Neural progenitor cell (in vitro differentiated cells): ENCODE measurements around the gene PWWP2A. TPM values are rescaled to one million over a fixed set of nuclear protein-coding genes. Genes with fewer than 3 reads are reported as not detected.
A peak's percentile ranks its signal among the peaks of the same experiment; 100 is the strongest.

Experiments used
- DNase-seq: peaks from one replicate; pipeline ENCODE4 v3.0.0-alpha.2; 2016; ENCODE audit warnings: low spot score
- H2AFZ ChIP-seq: fragments of 200-600 bp; sonication (generic); replicated peaks from 2 replicates; pipeline ENCODE4 v1.6.1; 2016; ENCODE audit warnings: antibody characterized with exemption
- H3F3A ChIP-seq: fragments of 200-600 bp; sonication (generic); 2 replicates; pipeline ENCODE4 v1.6.1; 2016; ENCODE audit warnings: antibody characterized with exemption, low read depth
- H3K27ac ChIP-seq: fragments of 200-600 bp; sonication (generic); 2 replicates; pipeline ENCODE4 v1.5.1; 2016; ENCODE audit warnings: mild to moderate bottlenecking
- H3K27me3 ChIP-seq: fragments of 200-600 bp; sonication (generic); 2 replicates; pipeline ENCODE4 v1.6.1; 2016; ENCODE audit warnings: mild to moderate bottlenecking, moderate library complexity
- H3K36me3 ChIP-seq: fragments of 200-600 bp; sonication (generic); 2 replicates; pipeline ENCODE4 v1.5.1; 2016
- H3K4me1 ChIP-seq: fragments of 200-600 bp; sonication (generic); 2 replicates; pipeline ENCODE4 v1.6.1; 2016; ENCODE audit warnings: mixed run types
- H3K4me2 ChIP-seq: fragments of 200-600 bp; sonication (generic); 2 replicates; pipeline ENCODE4 v1.6.1; 2016
- H3K4me3 ChIP-seq: fragments of 200-600 bp; sonication (generic); 2 replicates; pipeline ENCODE4 v1.5.1; 2016
- H3K79me2 ChIP-seq: fragments of 200-600 bp; sonication (generic); 2 replicates; pipeline ENCODE4 v1.6.1; 2016; ENCODE audit warnings: low read depth
- H3K9ac ChIP-seq: fragments of 200-600 bp; sonication (generic); 2 replicates; pipeline ENCODE4 v1.6.1; 2016
- H3K9me3 ChIP-seq: fragments of 200-600 bp; sonication (generic); 2 replicates; pipeline ENCODE4 v1.5.1; 2016; ENCODE audit warnings: low read depth
- H4K20me1 ChIP-seq: fragments of 200-600 bp; sonication (generic); 2 replicates; pipeline ENCODE4 v1.6.1; 2016; ENCODE audit warnings: low read depth
- H3K27ac Mint-ChIP-seq: 3 replicates; pipeline ENCODE4 v1.8.0; 2021; ENCODE audit warnings: mixed read lengths
- H3K27me3 Mint-ChIP-seq: 2 replicates; pipeline ENCODE4 v1.8.0; 2022; ENCODE audit warnings: low read depth, mild to moderate bottlenecking, inconsistent platforms, moderate library complexity, mixed read lengths; ENCODE audit not compliant: insufficient read depth
- H3K36me3 Mint-ChIP-seq: 3 replicates; pipeline ENCODE4 v1.8.0; 2021; ENCODE audit warnings: mixed read lengths
- H3K4me1 Mint-ChIP-seq: 3 replicates; pipeline ENCODE4 v1.8.0; 2021; ENCODE audit warnings: mixed read lengths
- H3K4me3 Mint-ChIP-seq: 3 replicates; pipeline ENCODE4 v1.8.0; 2021; ENCODE audit warnings: mild to moderate bottlenecking, moderate library complexity, mixed read lengths
- H3K9me3 Mint-ChIP-seq: 3 replicates; pipeline ENCODE4 v1.8.0; 2020; ENCODE audit warnings: mixed read lengths
- EZH2 ChIP-seq: fragments of 200-600 bp; sonication (generic); IDR thresholded peaks from 2 replicates; pipeline ENCODE4 v1.6.1; 2017; ENCODE audit warnings: antibody characterized with exemption, mild to moderate bottlenecking, moderate library complexity
- EZH2phosphoT487 ChIP-seq: fragments of 200-600 bp; sonication (generic); IDR thresholded peaks from 2 replicates; pipeline ENCODE4 v1.6.1; 2017; ENCODE audit warnings: antibody characterized with exemption
- total RNA-seq: library from RNA; depleted of rRNA; stranded (reverse); fragments of >200 nt; gene quantifications from 2 replicates; pipeline ENCODE4 v1.2.3, GENCODE V29; 2015; ENCODE audit warnings: low replicate concordance
- TF ChIP-seq, protein P1 (sequence below): fragments of 200-600 bp; sonication (generic); IDR thresholded peaks from 2 replicates; pipeline ENCODE4 v1.5.1; 2017; ENCODE audit warnings: antibody characterized with exemption, mild to moderate bottlenecking

PWWP2A gene
- total RNA-seq, 1 donor from 2014 or later: 49.0 TPM

DNA sequence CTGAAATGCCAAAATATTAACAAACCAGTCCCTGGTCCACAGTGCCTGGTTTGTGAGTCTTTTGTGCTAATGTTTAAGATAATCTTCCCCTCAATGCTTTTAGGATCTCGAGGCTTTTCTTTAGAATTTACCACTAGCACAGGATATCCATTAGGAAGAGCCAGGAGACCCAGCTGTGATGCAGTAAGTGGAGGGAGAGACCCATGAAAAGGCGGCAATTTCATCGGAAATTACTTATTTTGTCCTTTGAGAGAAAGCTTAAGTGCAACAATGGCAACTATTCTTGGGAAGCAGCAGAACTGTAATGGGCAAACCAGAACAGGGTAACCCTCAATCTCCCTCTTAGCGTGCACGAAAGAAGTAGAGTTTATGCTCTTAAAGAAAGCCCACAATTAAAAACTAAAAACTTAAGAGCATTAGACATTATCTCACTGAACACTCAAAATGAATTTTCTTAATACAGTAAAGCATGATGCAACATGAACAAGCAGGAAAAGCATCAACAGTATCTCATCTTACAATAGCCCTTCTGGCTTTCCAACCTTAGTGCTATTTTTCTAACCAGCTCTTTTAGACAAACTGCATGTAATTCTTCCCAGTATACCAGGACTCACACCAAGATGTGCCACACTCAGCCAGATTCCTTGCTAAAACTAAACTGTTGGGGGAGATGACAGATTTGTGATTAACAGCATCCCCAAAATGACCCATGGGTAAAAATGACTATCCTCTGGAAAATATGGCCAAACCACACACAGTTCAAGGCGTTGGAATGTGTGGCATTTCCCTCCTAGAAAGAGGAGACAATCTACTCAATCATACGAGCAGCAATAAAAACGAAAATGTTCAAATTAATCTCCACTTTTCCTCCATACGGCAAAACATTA lies 36.4 kb downstream of the PWWP2A start:
- Histone ChIP-seq H3K9ac (no peak overlapping the region), H3K36me3 (no peaks in the 10 kb centered on the region), H3K27ac (peak overlapping the region; percentile 84), H4K20me1 (no peaks in the 10 kb centered on the region), H3K27me3 (no peaks in the 10 kb centered on the region), H3F3A (peaks cover 33% of the 10 kb centered on the region), H3K4me2 (peak overlapping the region; percentile 60), H3K9me3 (no peaks in the 10 kb centered on the region), H3K79me2 (no peaks in the 10 kb centered on the region), H3K4me3 (peak overlapping the region; percentile 16), H3K4me1 (peaks cover 38% of the 10 kb centered on the region), H2AFZ (no peak overlapping the region)
- Mint-ChIP-seq H3K36me3 (peaks cover 2% of the 10 kb centered on the region), H3K27ac (no peak overlapping the region), H3K4me1 (peaks cover 19% of the 10 kb centered on the region), H3K27me3 (no peaks in the 10 kb centered on the region), H3K9me3 (no peaks in the 10 kb centered on the region), H3K4me3 (no peak overlapping the region)
- TF ChIP-seq EZH2 (no peak), EZH2phosphoT487 (no peak)
- TF ChIP-seq, protein P1, sequence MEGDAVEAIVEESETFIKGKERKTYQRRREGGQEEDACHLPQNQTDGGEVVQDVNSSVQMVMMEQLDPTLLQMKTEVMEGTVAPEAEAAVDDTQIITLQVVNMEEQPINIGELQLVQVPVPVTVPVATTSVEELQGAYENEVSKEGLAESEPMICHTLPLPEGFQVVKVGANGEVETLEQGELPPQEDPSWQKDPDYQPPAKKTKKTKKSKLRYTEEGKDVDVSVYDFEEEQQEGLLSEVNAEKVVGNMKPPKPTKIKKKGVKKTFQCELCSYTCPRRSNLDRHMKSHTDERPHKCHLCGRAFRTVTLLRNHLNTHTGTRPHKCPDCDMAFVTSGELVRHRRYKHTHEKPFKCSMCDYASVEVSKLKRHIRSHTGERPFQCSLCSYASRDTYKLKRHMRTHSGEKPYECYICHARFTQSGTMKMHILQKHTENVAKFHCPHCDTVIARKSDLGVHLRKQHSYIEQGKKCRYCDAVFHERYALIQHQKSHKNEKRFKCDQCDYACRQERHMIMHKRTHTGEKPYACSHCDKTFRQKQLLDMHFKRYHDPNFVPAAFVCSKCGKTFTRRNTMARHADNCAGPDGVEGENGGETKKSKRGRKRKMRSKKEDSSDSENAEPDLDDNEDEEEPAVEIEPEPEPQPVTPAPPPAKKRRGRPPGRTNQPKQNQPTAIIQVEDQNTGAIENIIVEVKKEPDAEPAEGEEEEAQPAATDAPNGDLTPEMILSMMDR: no peak
- peak; percentile 67 for DNase-seq

DNA sequence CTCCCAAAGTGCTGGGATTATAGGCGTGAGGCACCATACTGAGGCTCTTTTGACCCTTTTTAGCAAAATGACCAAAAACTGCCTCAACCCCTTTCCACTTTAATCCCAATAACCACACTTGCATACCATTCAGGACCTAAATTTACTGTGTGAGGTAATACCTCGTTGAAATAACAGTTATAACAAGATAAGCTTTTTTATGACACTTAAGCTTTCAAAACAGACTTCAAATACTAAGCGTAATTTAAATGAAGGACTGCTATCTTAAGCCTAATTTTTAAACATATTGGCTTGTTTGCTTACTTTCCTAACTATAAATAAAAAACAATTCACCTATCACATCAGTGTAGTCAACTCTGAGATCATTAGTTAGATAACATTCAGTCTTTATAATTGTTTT lies 37.8 kb downstream of the PWWP2A start:
- Mint-ChIP-seq H3K36me3 (peaks cover 4% of the 10 kb centered on the region), H3K9me3 (no peaks in the 10 kb centered on the region), H3K27me3 (no peaks in the 10 kb centered on the region), H3K4me3 (no peak overlapping the region), H3K4me1 (peaks cover 17% of the 10 kb centered on the region), H3K27ac (no peak overlapping the region)
- Histone ChIP-seq H3K27ac (no peak overlapping the region), H3K27me3 (no peaks in the 10 kb centered on the region), H3K4me1 (peaks cover 26% of the 10 kb centered on the region), H3F3A (peaks cover 33% of the 10 kb centered on the region), H3K36me3 (peaks cover 6% of the 10 kb centered on the region), H3K9me3 (no peaks in the 10 kb centered on the region), H3K79me2 (no peaks in the 10 kb centered on the region), H2AFZ (no peak overlapping the region), H4K20me1 (no peaks in the 10 kb centered on the region), H3K4me2 (no peak overlapping the region), H3K4me3 (no peak overlapping the region), H3K9ac (no peak overlapping the region)
- no peak for DNase-seq
- TF ChIP-seq, protein P1: no peak
- TF ChIP-seq EZH2 (no peak), EZH2phosphoT487 (no peak)

DNA sequence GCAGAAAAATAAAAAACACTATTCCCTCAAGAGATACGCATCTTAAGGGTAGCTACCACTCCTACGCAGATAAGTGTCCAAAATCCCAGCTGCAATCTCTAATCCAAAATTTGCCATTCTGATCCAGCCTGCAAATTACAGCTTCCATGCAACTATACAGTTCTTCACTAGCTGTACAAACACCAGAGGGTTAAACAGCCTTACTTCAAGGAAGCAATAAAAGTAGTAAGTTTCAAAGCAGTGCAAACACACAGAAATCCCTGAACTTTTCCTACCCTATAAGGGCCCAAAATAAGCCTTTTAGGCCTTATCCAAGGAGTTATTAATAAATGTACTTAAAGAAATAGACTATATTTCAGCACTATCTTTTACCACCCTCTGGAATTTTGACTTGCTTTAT lies 39.5 kb downstream of the PWWP2A start:
- H3K27me3 ChIP-seq: no peaks in the 10 kb centered on the region
- no peak overlapping the region for H3K9ac ChIP-seq
- no peaks in the 10 kb centered on the region for H3K27me3 Mint-ChIP-seq
- no peak overlapping the region for H3K27ac Mint-ChIP-seq
- H3F3A ChIP-seq: peaks cover 33% of the 10 kb centered on the region
- no peaks in the 10 kb centered on the region for H4K20me1 ChIP-seq
- no peaks in the 10 kb centered on the region for H3K9me3 Mint-ChIP-seq
- no peak overlapping the region for H2AFZ ChIP-seq
- no peak overlapping the region for H3K27ac ChIP-seq
- H3K4me3 Mint-ChIP-seq: no peak overlapping the region
- no peak for TF ChIP-seq EZH2
- TF ChIP-seq, protein P1: no peak
- TF ChIP-seq EZH2phosphoT487: no peak
- no peaks in the 10 kb centered on the region for H3K79me2 ChIP-seq
- H3K9me3 ChIP-seq: no peaks in the 10 kb centered on the region
- no peak overlapping the region for H3K4me3 ChIP-seq
- DNase-seq: no peak
- peaks cover 6% of the 10 kb centered on the region for H3K36me3 ChIP-seq
- H3K4me1 ChIP-seq: peaks cover 26% of the 10 kb centered on the region
- H3K4me1 Mint-ChIP-seq: peaks cover 17% of the 10 kb centered on the region
- peaks cover 7% of the 10 kb centered on the region for H3K36me3 Mint-ChIP-seq
- H3K4me2 ChIP-seq: no peak overlapping the region
